DMS53 treated with DMSO at 0.1 percent for 48 hours (cell line): ENCODE data around the gene SPTAN1.
"Not testable (repeated sequence)": the region's sequence is repeated elsewhere in the genome, so short reads cannot be mapped to it uniquely, and the experiment has no call there.

ENCODE experiments used
- DNase-seq: peaks from one replicate; lab custom pipeline; 2025; ENCODE audit not compliant: unreplicated experiment; lab: John Stamatoyannopoulos, UW

The SPTAN1 gene

DNA sequence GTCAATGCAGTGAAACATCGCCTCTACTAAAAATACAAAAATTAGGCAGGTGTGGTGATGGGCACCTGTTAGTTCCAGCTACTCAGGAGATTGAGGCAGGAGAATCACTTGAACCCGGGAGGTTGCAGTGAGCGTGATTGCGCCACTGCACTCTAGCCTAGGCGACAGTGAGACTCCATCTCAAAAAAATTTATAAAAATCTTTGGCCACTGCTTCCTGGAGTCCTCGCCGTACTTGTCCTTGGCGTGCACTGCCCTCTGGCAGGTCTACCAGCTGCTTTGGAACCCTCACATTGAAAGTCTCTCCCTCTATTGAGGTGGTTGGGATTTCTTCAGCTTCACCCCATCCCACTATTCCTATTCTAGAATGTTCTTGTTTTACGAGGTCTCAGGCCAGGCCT, 79.2 kb downstream of the SPTAN1 start:
- DNase-seq, result no peak

DNA sequence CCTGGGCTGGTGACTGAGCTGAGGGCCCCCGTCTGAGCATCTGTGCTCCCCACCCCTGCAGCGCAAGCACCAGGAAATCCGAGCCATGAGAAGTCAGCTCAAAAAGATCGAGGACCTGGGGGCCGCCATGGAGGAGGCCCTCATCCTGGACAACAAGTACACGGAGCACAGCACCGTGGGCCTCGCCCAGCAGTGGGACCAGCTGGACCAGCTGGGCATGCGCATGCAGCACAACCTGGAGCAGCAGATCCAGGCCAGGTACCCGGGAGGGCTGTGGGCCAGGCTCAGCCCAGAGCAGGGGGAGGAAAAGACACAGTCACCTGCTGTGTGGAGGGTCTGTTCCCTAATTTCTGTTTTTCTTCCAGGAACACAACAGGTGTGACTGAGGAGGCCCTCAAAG, 79.7 kb downstream of the SPTAN1 start:
- DNase-seq, result no peak

DNA sequence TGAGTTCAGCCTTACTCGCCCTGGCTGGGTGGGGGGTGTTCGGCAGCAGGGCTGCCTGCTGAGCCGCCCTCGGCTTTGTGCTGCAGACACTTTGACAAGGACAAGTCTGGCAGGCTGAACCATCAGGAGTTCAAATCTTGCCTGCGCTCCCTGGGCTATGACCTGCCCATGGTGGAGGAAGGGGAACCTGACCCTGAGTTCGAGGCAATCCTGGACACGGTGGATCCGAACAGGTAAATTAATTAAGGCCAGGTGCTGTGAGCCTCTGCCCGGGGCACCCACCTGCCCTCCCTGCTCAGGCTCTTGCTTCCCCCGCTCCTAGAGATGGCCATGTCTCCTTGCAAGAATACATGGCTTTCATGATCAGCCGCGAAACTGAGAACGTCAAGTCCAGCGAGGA, 80.1 kb downstream of the SPTAN1 start:
- DNase-seq, result no peak

DNA sequence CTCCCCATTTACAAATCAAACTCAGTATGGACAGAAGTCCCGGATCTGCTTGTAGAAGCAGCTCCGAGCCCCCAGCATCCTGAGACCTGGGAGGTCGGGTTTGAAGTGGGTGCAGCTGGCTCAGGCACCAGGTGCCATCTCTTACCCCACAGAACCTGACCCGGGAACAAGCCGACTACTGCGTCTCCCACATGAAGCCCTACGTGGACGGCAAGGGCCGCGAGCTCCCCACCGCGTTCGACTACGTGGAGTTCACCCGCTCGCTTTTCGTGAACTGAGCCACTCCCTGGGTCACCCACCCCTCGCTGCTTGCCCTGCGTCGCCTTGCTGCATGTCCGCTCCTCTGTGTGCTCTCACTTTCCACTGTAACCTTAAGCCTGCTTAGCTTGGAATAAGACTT, 80.7 kb downstream of the SPTAN1 start:
- no peak for DNase-seq

DNA sequence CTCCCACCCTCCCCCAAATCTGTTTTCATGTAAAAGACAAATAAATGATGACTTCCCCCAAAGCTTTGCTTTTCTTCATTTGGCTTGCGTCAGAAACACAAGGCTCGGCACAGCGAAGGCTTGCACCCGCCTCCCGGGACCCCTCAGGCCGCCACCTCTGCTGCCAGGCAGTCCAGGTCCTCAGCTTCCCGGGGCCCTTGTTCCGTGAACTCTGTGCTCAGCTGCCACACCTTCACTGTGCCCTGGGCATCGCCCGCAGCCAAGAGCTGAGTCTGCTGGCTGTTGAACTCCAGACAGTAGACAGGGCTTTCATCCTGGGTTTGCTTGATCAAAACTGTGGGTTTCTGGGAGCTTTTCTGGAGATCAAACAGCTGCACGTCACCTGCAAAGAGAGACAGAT, 81.2 kb downstream of the SPTAN1 start:
- DNase-seq, result no peak

DNA sequence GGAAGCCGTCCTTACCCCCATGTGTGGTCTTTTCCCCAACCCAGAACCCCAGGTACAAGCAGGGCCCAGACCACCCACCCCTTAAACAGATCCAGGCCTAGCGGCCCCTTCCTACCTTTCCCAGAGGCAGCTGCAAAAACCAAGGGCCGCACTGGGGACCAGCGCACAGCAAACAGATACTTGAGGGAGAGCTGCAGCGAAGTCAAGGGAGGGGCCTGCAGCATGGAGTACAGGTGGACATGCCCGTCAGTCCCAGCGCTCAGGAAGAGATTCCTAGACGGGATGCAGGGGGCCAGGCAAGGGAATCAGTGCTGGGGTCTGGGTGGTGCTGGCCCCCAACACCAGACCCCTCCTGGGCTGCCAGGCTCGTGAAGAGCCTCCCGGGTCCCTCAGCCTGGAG, 81.7 kb downstream of the SPTAN1 start:
- no peak for DNase-seq

DNA sequence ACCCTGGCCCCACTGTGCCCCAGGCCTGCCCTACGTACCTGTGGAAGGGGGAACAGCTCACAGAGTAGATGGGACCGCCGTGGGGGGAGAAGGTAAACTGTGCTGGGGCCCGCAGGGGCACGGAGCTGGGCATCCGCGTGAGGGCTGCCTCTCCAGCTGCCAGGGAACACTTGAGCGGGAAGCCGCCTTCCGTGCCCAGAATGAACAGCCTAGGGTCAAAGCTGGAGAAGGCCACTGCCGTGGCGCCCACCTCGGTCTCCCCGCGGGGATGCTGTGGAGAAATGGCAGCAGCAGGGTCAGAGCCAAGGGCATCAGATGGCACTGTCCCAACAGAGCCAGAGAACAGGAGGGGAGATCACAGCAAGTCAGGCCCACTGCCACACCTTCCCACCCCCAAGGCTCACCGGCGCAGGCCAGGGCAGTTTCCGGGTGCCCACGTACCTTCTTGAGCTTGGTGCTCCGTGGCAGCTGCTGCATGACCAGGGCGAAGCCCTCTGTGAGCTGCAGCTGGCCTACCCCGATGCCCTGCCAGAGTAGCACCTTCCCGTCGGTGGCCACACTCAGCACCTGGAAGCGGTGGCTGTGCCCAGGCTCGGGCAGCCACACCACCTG, 82.4 kb downstream of the SPTAN1 start:
- no peak for DNase-seq

DNA sequence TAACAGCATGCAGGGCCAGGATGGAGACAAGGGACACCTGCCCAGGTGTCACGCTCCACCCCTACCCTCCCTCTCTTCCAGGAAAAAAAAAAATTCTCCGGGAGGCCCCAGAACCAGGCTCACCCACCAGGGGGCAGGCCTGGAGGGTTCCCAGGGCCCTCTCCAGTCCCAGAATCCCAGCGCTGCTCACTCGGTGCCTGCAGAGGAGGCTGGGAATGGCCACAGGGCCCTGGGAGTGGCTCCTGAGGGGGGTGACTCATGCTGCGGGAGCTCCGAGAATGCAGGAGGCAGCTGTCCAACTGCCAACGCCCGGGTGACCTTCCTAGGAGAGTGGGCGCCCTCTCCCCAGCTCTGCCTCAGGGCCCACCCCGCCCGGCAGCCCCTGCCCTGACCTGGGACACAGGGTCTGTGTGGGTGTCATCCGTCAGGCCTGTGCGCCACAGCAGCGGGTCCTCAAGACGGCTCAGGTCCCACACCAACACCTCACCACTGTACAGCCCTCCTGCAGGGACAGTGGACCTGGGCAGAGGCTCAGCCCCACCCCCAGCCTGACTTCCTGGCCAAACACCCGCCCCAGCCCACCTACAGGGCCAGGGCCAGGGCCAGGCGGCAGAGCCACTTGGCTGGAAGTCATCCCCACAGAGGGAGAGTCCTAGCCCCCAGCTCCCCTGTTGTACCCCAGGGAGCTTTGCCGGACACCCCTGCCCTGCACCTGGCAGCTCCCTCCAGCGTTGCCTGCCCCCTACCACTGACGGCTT, 83.1 kb downstream of the SPTAN1 start:
- DNase-seq, result peak; percentile 96

DNA sequence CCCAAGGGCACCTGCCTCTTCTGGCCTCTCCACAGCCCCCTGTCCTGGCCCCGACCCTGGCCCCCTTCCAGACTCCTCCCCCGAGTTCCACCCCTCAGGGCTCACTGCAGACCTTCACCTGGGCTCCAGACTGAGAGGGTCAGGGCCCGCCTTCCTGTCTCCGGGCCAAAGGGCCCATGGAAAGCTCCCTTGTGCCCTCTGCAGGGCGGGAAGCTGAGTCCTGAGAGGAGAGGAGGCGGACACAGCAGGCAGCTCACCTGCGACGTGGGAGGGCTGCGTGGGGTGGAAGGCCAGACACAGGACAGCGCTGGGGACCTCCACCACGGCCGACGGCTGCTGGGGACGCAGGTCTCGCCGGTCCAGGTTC, 83.6 kb downstream of the SPTAN1 start:
- peak; percentile 69 for DNase-seq

DNA sequence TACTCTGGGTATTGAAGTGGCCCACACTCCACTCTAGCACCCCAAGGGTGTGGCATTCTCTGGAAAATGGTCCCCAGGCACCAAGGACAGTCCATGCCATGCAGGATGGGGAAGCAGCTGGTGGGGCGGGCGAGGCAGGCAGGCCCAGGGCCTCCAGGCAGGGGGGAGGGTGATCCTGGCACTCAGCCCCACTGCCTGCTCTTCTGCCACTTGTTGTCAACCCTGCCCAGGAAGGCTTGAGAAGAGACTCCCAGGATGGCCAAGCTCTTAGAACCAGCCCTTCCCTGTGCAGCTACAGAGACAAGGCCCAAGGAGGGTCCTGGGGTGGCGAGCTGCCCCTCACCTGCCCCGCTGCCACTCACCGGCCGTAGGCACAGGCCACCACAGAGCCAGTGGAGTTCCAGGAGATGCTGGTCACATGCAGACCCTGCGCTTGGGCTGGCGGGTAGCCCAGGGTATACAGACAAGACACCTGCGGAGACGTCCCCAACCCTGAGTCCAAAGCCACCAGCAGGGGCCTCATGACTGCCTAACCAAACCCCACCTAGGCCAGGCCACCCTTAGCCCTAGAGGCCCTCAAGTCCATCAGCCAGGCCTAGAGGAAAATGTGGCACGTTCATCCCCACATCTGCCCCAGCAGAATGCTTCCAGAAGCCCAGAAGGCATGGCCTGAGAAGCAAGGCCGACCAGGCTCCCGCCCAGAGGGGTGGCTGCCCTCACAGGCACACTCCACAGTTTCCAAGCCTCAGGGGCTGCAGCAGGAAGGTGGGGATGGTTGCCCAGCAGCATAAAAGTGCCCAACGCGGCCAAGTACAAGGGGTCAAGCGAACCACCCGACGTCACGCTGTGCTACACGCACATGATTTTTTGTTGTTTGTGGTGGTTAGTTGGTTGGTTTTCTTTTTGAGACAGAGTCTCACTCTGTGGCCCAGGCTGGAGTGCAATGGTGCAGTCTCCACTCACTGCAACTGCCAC, 84.5 kb downstream of the SPTAN1 start:
- no peak for DNase-seq

DNA sequence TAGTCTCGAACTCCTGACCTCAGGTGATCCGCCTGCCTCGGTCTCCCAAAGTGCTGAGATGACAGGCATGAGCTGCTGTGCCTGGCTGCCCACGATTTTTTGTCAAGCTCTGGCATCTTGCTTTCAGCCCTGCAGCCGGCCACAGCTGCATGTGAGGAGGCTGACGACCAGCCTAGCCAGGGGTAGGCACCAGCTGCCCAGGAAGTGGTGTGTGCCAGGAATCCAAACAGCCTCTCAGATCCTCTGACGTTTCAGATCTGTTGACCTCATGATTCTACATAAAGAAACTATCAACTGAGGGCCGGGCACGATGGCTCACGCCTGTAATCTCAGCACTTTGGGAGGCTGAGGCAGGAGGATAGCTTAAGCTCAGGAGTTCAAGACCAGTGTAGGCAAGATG, 85.3 kb downstream of the SPTAN1 start:
- peak; percentile 15 for DNase-seq

DNA sequence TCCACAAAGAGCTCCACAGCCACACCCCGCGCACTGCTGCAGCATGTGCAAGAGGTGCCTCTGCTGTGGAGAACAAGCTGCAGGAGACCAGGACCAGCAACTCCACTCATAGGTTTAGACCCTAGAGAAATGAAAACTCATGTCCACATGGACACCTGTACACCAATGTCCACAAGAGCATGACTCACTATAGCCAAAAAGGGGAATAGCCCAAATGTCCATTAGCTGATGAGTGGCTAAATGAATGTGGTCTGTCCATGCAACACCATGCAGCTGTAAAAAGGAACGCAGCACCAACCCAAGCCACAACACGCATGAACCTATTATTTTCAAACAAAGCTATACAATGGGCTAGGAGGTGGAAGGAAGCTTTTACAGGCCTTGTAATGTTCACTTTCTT, 86.2 kb downstream of the SPTAN1 start:
- DNase-seq, result no peak

DNA sequence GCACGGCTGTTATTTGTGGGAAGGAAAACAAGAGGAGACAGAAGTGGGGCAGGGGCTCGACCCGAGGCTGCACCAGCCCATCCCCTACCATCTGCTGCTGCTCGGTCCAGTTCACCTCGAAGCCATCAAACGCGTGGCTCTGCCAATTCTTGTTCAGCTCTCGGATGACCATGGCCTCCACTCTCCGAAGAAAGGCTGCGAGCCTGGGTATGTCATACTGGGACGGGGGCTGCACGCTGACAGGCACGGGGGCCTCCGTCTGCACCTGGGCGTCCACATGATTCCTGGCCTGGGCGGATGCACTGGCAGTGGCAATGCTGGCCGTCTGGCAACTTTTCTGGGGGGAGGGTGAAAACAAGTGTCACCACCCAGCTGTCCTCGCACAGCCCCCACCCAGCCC, 88.2 kb downstream of the SPTAN1 start:
- DNase-seq, result no peak

DNA sequence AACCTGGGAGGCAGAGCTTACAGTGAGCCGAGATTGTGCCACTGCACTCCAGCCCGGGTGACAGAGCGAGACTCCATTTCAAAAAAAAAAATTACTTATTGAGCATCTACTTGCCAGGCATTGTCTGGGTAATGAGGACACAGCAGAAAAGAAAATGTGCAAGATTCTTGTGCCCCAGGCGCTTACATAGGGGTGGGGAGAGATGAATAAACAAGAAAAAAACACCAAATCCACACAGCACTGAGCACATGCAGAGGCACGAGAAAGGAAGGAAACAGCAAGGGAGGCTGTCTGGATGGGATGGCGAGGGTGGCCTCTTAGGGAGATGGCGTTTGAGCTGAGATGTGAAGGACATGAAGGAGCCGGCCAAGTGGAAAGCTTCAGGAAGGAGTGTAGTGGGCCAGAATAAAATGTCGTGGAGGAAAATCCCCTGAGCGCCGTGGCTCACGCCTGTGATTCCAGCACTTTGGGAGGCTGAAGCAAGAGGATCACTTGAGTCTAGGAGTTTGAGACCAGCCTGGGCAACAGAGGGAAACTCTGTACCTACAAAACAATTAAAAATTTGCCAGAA, 90.4 kb downstream of the SPTAN1 start:
- no peak for DNase-seq

DNA sequence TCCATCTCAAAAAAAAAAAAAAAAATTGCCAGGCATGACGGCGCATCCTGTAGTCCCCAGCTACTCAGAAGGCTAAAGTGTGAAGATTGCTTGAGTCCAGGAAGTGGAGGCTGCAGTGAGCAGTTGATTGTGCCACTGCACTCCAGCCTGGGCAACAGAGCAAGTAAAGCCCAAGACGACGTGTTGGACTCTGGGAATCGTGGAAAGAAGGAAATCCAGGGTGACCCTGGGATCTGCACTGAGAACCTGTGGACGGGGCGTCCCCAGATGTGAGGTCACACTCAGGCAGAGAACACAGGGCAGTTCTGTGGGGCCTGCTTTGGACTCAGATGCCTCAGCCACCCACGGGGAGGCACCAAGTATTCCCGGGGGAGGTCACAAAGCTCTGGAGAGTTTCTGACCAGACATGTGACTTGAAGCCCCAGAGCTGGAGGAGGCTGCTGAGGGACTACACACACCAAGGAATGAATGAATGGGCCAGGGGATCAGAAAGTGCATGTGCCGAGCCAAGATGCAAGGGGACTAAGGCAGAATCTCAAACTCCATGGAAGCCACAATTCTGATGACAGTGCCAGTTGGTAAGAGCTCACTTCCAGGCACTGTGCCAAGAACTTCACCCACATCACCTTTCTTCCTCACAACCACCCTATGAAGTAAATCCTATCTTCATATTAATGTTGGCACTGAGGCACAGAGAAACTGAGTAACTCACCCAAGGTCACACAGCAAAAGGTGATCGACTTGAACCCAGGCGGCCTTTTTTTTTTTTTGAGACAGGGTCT, 91.3 kb downstream of the SPTAN1 start:
- no peak for DNase-seq

DNA sequence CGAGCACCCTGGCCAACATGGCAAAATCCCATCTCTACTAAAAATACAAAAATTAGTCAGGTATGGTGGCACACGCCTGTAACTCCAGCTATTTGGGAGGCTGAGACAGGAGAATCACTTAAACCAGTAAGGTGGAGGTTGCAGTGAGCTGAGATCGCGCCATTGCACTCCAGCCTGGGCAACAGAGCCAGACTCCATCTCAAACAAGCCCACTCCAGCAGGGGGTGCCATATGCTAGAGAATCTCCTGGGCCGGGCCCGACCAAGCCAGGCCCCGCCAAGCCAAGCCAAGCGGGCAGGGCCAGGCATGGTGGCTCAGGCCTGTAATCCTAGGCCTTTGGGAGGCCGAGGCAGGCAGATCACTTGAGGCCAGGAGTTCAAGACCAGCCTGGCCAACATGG, 95.8 kb downstream of the SPTAN1 start:
- DNase-seq, result not testable (repeated sequence)

DNA sequence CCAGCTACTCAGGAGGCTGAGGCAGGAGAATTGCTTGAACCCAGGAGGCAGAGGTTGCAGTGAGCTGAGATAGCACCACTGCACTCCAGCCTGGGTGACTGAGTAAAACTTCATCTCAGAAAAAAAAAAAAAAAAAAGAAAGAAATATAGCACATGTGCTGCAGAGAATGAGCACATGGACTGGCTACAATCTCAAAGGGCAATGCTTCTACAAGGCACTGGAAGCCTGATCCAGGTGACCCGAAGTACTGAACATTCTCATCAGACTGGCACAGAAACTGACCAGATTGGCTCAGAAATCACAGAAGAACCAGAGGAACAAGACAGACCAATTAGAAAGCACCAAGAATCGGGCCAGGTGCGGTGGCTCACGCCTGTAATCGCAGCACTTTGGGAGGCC, 99.4 kb downstream of the SPTAN1 start:
- no peak for DNase-seq

DNA sequence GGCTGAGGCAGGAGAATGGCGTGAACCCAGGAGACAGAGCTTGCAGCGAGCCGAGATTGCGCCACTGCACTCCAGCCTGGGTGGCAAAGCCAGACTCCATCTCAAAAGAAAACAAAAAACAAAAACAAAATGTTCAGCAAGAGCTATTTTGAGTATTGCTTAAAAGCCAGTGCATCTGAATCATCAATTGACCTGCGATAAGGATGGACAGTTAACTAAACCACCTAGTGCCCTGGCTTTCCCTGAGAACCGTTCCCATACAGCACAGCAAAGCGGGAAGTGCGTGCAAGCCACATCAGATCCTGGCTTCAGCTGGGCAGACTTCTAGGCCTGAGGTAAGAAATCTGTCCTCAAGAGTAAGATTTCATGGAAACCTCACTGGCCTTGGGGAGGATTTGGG, 101.5 kb downstream of the SPTAN1 start:
- no peak for DNase-seq

DNA sequence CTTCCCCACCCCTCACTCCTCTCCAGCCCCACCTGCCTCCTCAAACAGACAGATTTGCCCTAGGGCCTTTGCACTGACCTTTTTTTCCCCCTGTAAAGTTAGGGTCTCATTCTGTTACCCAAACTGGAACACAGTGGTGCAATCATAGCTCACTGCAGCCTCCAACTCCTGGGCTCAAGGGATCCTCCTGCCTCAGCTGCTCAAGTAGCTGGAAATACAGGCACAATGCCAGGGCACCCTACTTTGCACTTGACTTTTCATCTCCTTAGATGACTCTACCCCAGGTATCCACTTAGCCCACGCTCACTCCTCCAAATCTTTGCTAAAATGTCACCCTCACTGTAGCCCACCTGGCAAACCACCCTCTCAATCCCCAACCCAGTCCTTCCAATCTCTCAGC, 102.1 kb downstream of the SPTAN1 start:
- no peak for DNase-seq

DNA sequence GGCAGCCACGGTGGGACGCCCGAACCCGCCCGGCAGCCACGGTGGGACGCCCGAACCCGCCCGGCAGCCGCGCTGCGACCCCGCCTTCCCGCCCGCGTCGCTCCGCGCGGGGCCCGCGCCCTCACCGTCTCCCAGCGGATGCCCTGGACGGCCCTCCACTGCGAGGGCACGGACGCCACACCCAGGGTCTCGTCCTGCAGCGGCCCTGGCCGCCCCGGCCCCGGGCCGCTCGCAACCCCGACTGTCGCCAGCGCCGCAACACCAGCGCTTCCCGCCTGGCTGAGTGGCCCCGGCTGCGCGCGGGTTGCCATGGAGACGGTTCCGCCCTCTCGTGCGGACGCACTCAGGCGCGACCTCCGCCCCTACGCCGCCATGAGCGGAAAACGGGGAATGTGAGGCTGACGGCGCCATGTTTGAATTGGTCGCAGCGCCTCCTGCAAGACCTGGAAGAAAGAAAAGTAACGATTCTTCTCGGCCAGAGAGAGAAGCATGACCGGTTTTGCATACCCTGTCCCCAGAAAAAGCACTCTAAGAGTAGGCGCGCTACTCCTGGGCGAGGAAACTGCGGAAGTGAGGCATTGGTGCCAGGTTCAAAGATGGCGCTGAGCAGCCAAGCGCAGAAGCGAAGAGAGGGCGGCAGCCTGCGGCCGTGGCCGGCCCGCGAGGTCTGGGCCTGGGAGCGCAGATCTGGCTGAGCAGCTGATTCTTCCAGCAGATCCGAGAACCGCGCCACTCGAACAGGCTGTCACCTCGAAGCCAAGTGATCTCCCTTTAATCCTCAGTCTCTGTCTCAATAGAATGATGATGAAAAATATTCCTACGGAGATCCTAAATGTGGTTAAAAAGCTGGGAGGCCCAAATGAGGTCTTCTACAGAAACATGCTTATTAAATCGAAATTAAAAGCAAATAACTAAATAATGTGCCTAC, 104.3 kb downstream of the SPTAN1 start, which contains the start of gene DYNC2I2:
DYNC2I2 (minus strand) TSS at position 432 of the 928 bp plus-strand sequence; CDS start at position 311, 121 bp downstream.
- DNase-seq, result peak; percentile 88
